HL-60 (cell line): ENCODE data around the gene GDF11.

Experiments used
- DNase-seq, 2 experiments: peaks; one replicate each; pipeline ENCODE4 v3.0.0-alpha.2; 2010 to 2020; ENCODE audit warnings: low read depth in 1 of 2, low spot score in 1 of 2
- H3K27ac ChIP-seq: fragments of 250-450 bp; sonication (Bioruptor Pico); replicated peaks from 2 replicates; pipeline ENCODE4 v1.5.1; 2020; ENCODE audit warnings: mild to moderate bottlenecking, moderate library complexity
- H3K27me3 ChIP-seq: fragments of 250-450 bp; sonication (Bioruptor Pico); 2 replicates; pipeline ENCODE4 v1.5.1; 2021; ENCODE audit warnings: mild to moderate bottlenecking, moderate library complexity; ENCODE audit not compliant: insufficient read depth, poor library complexity, severe bottlenecking
- H3K4me3 ChIP-seq: replicated peaks from 2 replicates; pipeline ENCODE4 v1.5.1; 2011; ENCODE audit warnings: mild to moderate bottlenecking, control low read depth, low read length; ENCODE audit not compliant: insufficient read depth
- GABPA ChIP-seq: IDR thresholded peaks from 2 replicates; pipeline ENCODE4 v1.6.1; 2012; ENCODE audit warnings: low read depth
- POLR2AphosphoS5 ChIP-seq: IDR thresholded peaks from 2 replicates; pipeline ENCODE4 v1.6.1; 2012; ENCODE audit warnings: low read depth
- SPI1 ChIP-seq: IDR thresholded peaks from 2 replicates; pipeline ENCODE4 v1.6.1; 2012; ENCODE audit warnings: low read depth, mild to moderate bottlenecking, borderline replicate concordance
- TF ChIP-seq, protein P1 (sequence below): IDR thresholded peaks from 2 replicates; pipeline ENCODE4 v1.6.1; 2012; ENCODE audit warnings: low read depth; ENCODE audit not compliant: insufficient replicate concordance
- TF ChIP-seq, protein P2 (sequence below): IDR thresholded peaks from one replicate; pipeline ENCODE4 v1.5.1; 2011; ENCODE audit warnings: low read length, control low read depth, inconsistent platforms; ENCODE audit not compliant: insufficient read depth

The GDF11 gene

DNA sequence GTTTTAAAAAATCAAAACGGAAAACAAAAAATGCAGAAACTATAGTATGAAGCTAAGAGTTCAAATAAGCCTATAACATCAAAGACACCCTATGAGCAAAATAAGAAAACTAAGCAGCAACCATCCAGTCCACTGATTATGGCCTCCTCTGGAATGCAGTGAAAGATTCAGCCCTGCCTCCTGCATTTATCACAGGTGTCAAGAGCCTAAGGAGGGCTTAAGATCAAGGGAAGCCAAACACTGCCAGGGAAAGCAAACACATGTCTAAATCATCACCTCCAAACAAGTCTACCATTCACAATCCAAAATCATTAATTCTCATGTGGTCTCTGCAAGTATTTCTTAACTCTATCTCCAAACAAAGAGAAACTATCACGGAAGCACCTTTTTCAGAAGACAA is 46.2 kb downstream of the GDF11 start:
- DNase-seq, result no peak
- no peaks in the 10 kb centered on the region for H3K27me3 ChIP-seq
- TF ChIP-seq SPI1 (no peak), POLR2AphosphoS5 (no peak)
- TF ChIP-seq, protein P1, sequence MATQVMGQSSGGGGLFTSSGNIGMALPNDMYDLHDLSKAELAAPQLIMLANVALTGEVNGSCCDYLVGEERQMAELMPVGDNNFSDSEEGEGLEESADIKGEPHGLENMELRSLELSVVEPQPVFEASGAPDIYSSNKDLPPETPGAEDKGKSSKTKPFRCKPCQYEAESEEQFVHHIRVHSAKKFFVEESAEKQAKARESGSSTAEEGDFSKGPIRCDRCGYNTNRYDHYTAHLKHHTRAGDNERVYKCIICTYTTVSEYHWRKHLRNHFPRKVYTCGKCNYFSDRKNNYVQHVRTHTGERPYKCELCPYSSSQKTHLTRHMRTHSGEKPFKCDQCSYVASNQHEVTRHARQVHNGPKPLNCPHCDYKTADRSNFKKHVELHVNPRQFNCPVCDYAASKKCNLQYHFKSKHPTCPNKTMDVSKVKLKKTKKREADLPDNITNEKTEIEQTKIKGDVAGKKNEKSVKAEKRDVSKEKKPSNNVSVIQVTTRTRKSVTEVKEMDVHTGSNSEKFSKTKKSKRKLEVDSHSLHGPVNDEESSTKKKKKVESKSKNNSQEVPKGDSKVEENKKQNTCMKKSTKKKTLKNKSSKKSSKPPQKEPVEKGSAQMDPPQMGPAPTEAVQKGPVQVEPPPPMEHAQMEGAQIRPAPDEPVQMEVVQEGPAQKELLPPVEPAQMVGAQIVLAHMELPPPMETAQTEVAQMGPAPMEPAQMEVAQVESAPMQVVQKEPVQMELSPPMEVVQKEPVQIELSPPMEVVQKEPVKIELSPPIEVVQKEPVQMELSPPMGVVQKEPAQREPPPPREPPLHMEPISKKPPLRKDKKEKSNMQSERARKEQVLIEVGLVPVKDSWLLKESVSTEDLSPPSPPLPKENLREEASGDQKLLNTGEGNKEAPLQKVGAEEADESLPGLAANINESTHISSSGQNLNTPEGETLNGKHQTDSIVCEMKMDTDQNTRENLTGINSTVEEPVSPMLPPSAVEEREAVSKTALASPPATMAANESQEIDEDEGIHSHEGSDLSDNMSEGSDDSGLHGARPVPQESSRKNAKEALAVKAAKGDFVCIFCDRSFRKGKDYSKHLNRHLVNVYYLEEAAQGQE, result no peak
- TF ChIP-seq, protein P2, sequence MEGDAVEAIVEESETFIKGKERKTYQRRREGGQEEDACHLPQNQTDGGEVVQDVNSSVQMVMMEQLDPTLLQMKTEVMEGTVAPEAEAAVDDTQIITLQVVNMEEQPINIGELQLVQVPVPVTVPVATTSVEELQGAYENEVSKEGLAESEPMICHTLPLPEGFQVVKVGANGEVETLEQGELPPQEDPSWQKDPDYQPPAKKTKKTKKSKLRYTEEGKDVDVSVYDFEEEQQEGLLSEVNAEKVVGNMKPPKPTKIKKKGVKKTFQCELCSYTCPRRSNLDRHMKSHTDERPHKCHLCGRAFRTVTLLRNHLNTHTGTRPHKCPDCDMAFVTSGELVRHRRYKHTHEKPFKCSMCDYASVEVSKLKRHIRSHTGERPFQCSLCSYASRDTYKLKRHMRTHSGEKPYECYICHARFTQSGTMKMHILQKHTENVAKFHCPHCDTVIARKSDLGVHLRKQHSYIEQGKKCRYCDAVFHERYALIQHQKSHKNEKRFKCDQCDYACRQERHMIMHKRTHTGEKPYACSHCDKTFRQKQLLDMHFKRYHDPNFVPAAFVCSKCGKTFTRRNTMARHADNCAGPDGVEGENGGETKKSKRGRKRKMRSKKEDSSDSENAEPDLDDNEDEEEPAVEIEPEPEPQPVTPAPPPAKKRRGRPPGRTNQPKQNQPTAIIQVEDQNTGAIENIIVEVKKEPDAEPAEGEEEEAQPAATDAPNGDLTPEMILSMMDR, result no peak
- no peak overlapping the region for H3K4me3 ChIP-seq
- H3K27ac ChIP-seq, result no peak overlapping the region

GRCh38 chr12:55789893-55790292 is 47.0 kb downstream of the GDF11 start:
- TF ChIP-seq, protein P2, result no peak
- no peak for TF ChIP-seq SPI1
- TF ChIP-seq, protein P1, result no peak
- no peak for TF ChIP-seq GABPA
- no peak for TF ChIP-seq POLR2AphosphoS5
- H3K27me3 ChIP-seq, result no peaks in the 10 kb centered on the region
- no peak overlapping the region for H3K27ac ChIP-seq
- no peak overlapping the region for H3K4me3 ChIP-seq
- no peak for DNase-seq

DNA sequence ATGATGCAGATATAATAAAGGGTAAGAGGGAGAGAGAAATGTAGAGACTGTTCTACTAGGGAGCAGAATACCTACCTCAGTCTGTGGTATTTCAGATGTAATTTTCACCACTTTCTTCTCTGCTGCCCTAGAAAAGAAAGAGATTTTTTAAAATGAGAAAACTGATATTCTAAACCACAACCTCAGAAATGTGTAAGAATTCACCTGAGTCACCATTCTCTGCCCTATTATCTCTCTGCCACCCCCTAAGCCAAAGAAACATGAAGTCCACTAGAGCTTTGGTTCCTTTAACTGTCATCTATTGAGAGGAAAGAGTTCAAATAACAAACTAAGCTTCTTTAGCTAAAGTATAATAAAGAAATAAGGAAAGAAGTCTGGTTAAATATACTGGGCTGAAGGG is 53.0 kb downstream of the GDF11 start:
- TF ChIP-seq, protein P1, result no peak
- TF ChIP-seq, protein P2, result no peak
- TF ChIP-seq SPI1 (no peak), GABPA (no peak), POLR2AphosphoS5 (no peak)
- no peak for DNase-seq
- no peak overlapping the region for H3K4me3 ChIP-seq
- H3K27ac ChIP-seq, result no peak overlapping the region
- H3K27me3 ChIP-seq, result no peaks in the 10 kb centered on the region
